ENCODE results near the gene ASCC3.
A peak's percentile ranks its signal among the peaks of the same experiment; 100 is the strongest.

The ASCC3 gene

GRCh38 chr6:100518588-100518987 lies 362.5 kb downstream of the ASCC3 start:
- DNase-seq (ENCODE audit: low read depth in 2 of 2), result no peak
- H3K4me3 ChIP-seq (replicated peaks in 1 of 2; ENCODE audit: low read depth in 2 of 2, low read length in 2 of 2), result no peak overlapping the region
- no peak for TF ChIP-seq CTCF (IDR thresholded peaks at IDR 0.05; ENCODE audit: low read depth, low read length)

- no peak for TF ChIP-seq CTCF (IDR thresholded peaks at IDR 0.05; ENCODE audit: low read depth, low read length)
- no peak for DNase-seq (ENCODE audit: low read depth in 2 of 2)
- no peak overlapping the region for H3K4me3 ChIP-seq (replicated peaks in 1 of 2; ENCODE audit: low read depth in 2 of 2, low read length in 2 of 2)
Measured at GRCh38 chr6:100517633-100518032, 363.5 kb downstream of the ASCC3 start.

GRCh38 chr6:100517106-100517505 lies 364.0 kb downstream of the ASCC3 start:
- TF ChIP-seq CTCF (IDR thresholded peaks at IDR 0.05; ENCODE audit: low read depth, low read length), result no peak
- no peak overlapping the region for H3K4me3 ChIP-seq (replicated peaks in 1 of 2; ENCODE audit: low read depth in 2 of 2, low read length in 2 of 2)
- no peak for DNase-seq (ENCODE audit: low read depth in 2 of 2)

- no peak for DNase-seq (ENCODE audit: low read depth in 2 of 2)
- TF ChIP-seq CTCF (IDR thresholded peaks at IDR 0.05; ENCODE audit: low read depth, low read length), result no peak
- H3K4me3 ChIP-seq (replicated peaks in 1 of 2; ENCODE audit: low read depth in 2 of 2, low read length in 2 of 2), result no peak overlapping the region
Measured at GRCh38 chr6:100514660-100515059, 366.5 kb downstream of the ASCC3 start.

GRCh38 chr6:100512203-100512862 lies 368.8 kb downstream of the ASCC3 start:
- peak; percentile 33 to 80 for DNase-seq (ENCODE audit: low read depth in 2 of 2)
- H3K4me3 ChIP-seq (replicated peaks in 1 of 2; ENCODE audit: low read depth in 2 of 2, low read length in 2 of 2), result no peak overlapping the region
- TF ChIP-seq CTCF (IDR thresholded peaks at IDR 0.05; ENCODE audit: low read depth, low read length), result no peak

- TF ChIP-seq CTCF (IDR thresholded peaks at IDR 0.05; ENCODE audit: low read depth, low read length), result no peak
- DNase-seq (ENCODE audit: low read depth in 2 of 2), result no peak
- H3K4me3 ChIP-seq (replicated peaks in 1 of 2; ENCODE audit: low read depth in 2 of 2, low read length in 2 of 2), result no peak overlapping the region
Measured at GRCh38 chr6:100509101-100509500, 372.0 kb downstream of the ASCC3 start.

- no peak overlapping the region for H3K4me3 ChIP-seq (replicated peaks in 1 of 2; ENCODE audit: low read depth in 2 of 2, low read length in 2 of 2)
- no peak for TF ChIP-seq CTCF (IDR thresholded peaks at IDR 0.05; ENCODE audit: low read depth, low read length)
- peak; percentile 37 to 53 for DNase-seq (ENCODE audit: low read depth in 2 of 2)
Measured at GRCh38 chr6:100506651-100507050, 374.5 kb downstream of the ASCC3 start.

Measured in cardiac fibroblast (primary cell).